Measurements from ENCODE around the gene PGM2.
"Not testable (repeated sequence)": the region's sequence is repeated elsewhere in the genome, so short reads cannot be mapped to it uniquely, and the experiment has no call there.

The PGM2 gene

DNA sequence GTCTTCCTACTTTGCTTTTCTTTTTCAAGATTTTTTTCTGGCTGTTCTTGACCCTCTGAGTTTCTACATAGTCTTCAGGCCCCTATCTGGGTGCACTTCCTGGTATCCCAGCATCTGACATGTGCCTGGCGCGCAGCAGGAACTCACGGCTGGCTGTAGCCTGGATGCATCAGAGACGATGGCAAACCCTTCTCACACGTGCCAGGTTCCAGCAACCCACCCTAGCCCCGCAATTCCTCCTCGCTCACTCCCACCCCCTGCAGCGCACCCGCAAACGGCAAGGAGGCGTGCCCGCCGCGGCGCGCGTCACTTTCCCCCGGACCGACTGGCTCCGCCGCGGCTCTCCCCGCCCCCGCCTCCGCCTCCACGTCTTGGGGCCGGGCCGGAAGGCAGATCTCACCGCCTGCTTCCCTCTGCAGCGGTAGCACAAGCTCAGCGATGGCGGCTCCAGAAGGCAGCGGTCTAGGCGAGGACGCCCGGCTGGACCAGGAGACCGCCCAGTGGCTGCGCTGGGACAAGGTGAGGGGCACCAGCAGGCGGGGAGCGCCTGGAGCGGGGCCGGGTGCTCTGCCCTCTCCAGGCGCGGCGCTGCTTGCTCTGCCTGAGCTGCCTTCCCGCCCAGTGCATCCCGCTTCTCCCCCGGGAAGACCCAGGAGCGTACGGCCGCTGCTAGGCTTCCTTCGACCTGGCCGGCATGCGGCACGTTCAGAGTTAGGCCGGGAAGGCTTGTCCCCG lies at the start of gene PGM2:
Gene PGM2, plus strand, starts transcription at position 392 of the 735 bp plus-strand sequence. Its CDS starts 47 bp downstream, at position 439.
- Histone ChIP-seq H3K36me3 (ENCODE audit: low read depth) (peaks cover 17% of the 10 kb centered on the region), H3K9me3 (ENCODE audit: severe bottlenecking) (no peaks in the 10 kb centered on the region), H3K27ac (ENCODE audit: poor library complexity, severe bottlenecking) (peak within 1 kb of the TSS; percentile 58), H3K4me3 (ENCODE audit: severe bottlenecking) (peak within 1 kb of the TSS; percentile 62), H3K4me1 (ENCODE audit: insufficient read depth, poor library complexity, severe bottlenecking) (peaks cover 26% of the 10 kb centered on the region), H3K27me3 (ENCODE audit: insufficient read depth, poor library complexity, severe bottlenecking) (no peaks in the 10 kb centered on the region)
- TF ChIP-seq, protein P1, sequence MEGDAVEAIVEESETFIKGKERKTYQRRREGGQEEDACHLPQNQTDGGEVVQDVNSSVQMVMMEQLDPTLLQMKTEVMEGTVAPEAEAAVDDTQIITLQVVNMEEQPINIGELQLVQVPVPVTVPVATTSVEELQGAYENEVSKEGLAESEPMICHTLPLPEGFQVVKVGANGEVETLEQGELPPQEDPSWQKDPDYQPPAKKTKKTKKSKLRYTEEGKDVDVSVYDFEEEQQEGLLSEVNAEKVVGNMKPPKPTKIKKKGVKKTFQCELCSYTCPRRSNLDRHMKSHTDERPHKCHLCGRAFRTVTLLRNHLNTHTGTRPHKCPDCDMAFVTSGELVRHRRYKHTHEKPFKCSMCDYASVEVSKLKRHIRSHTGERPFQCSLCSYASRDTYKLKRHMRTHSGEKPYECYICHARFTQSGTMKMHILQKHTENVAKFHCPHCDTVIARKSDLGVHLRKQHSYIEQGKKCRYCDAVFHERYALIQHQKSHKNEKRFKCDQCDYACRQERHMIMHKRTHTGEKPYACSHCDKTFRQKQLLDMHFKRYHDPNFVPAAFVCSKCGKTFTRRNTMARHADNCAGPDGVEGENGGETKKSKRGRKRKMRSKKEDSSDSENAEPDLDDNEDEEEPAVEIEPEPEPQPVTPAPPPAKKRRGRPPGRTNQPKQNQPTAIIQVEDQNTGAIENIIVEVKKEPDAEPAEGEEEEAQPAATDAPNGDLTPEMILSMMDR (IDR thresholded peaks at IDR 0.05; ENCODE audit: poor library complexity, severe bottlenecking) = no peak
- DNase-seq (ENCODE audit: low spot score) (peak; percentile 87), ATAC-seq (ENCODE audit: low read depth) (peak; percentile 88)

DNA sequence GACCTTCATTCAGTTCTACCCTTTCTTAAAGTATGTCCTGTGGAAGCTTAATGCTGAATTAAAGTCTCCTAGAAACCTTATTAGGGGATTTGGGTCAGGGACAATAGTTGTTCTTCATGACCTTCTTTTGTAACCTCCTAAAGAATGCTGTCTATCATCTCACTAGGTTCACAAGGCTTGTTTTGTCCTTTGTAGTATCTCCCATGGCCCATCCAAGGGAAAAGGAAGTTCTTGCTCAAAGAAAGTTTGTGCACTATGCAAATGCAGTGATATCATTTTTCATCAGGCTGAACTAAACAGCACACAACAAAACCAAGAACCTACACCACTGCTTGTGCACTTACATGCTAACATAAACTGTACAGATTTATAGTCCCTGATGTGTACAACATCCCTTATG lies 46.6 kb upstream of the PGM2 start:
- ATAC-seq (ENCODE audit: low read depth) (no peak), DNase-seq (ENCODE audit: low spot score) (no peak)
- H3K36me3 ChIP-seq (ENCODE audit: low read depth) = no peaks in the 10 kb centered on the region
- H3K27me3 ChIP-seq (ENCODE audit: insufficient read depth, poor library complexity, severe bottlenecking) = no peaks in the 10 kb centered on the region
- H3K9me3 ChIP-seq (ENCODE audit: severe bottlenecking) = no peaks in the 10 kb centered on the region
- TF ChIP-seq, protein P1 (IDR thresholded peaks at IDR 0.05; ENCODE audit: poor library complexity, severe bottlenecking) = no peak
- H3K4me3 ChIP-seq (ENCODE audit: severe bottlenecking) = no peak overlapping the region
- H3K27ac ChIP-seq (ENCODE audit: poor library complexity, severe bottlenecking) = no peak overlapping the region
- H3K4me1 ChIP-seq (ENCODE audit: insufficient read depth, poor library complexity, severe bottlenecking) = no peaks in the 10 kb centered on the region

DNA sequence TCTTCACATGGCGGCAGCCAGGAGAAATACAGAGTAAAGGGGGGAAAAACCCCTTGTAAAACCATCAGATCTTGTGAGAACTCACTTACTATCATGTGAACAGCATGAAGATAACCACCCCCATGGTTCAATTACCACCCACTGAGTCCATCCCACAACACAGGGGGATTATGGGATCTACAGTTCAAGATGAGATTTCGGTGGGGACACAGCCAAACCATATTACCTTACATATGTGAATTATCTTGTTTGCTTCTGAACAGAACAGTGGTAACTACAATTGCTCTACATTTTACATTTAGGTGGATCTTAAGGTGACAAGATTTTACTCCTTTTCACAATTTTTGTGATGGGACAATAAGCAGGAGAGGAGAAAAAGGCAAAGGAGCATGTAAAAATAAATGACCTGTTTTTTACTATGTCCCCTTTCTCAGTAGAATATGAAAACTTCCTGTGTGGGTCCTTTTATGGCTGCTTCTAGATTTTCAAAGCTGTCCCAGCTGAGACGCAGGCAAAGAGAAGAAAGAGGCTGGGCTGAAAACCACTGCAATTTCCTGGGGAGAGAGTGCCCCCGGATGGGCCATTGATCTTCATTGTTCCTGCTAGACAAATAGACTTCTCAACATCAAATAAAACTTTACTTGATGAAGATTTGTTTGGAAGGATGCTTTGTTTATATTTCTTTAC lies 45.9 kb upstream of the PGM2 start:
- no peak for DNase-seq (ENCODE audit: low spot score)
- H3K27ac ChIP-seq (ENCODE audit: poor library complexity, severe bottlenecking) = no peak overlapping the region
- no peak overlapping the region for H3K4me3 ChIP-seq (ENCODE audit: severe bottlenecking)
- ATAC-seq (ENCODE audit: low read depth) = 0 out of 3 replicates have a peak, but pooled peaks have one; percentile 50
- no peaks in the 10 kb centered on the region for H3K4me1 ChIP-seq (ENCODE audit: insufficient read depth, poor library complexity, severe bottlenecking)
- H3K27me3 ChIP-seq (ENCODE audit: insufficient read depth, poor library complexity, severe bottlenecking) = no peaks in the 10 kb centered on the region
- H3K9me3 ChIP-seq (ENCODE audit: severe bottlenecking) = no peaks in the 10 kb centered on the region
- no peaks in the 10 kb centered on the region for H3K36me3 ChIP-seq (ENCODE audit: low read depth)
- TF ChIP-seq, protein P1 (IDR thresholded peaks at IDR 0.05; ENCODE audit: poor library complexity, severe bottlenecking) = peak; percentile 57

DNA sequence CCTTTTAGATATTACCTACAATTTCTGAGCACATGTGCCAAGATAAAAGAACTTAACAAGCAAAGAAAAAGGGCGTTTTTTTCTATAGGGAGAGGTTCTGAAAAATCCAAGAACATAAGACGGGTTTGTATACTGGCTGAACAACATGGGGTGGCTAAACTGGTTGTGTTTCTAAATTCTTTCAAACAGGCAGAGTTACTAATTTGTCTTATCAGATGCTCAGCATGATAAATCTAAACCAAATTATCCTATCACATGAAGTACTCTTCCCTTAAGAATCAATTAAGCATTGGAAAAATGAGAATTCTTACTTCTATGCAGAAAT lies 45.4 kb upstream of the PGM2 start:
- Histone ChIP-seq H3K36me3 (ENCODE audit: low read depth) (no peaks in the 10 kb centered on the region), H3K4me1 (ENCODE audit: insufficient read depth, poor library complexity, severe bottlenecking) (no peaks in the 10 kb centered on the region), H3K4me3 (ENCODE audit: severe bottlenecking) (no peak overlapping the region), H3K27ac (ENCODE audit: poor library complexity, severe bottlenecking) (no peak overlapping the region), H3K27me3 (ENCODE audit: insufficient read depth, poor library complexity, severe bottlenecking) (no peaks in the 10 kb centered on the region), H3K9me3 (ENCODE audit: severe bottlenecking) (no peaks in the 10 kb centered on the region)
- DNase-seq (ENCODE audit: low spot score) (no peak), ATAC-seq (ENCODE audit: low read depth) (no peak)
- TF ChIP-seq, protein P1 (IDR thresholded peaks at IDR 0.05; ENCODE audit: poor library complexity, severe bottlenecking) = peak; percentile 32

DNA sequence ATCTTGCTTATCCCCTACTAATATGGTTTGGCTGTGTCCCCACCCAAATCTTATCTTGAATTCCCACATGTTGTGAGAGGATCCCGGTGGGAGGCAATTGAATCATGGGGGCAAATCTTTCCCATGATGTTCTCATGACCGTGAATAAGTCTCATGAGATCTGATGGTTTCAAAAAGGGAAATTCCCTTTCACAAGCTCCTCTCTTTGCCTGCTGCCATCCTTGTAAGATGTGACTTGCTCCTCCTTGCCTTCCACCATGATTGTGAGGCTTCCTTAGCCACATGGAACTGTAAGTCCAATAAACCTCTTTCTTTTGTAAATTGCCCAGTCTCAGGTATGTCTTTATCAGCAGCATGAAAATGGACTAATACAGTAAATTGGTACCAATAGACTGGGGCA lies 40.2 kb upstream of the PGM2 start:
- ATAC-seq (ENCODE audit: low read depth); DNase-seq (ENCODE audit: low spot score); H3K4me1 ChIP-seq (ENCODE audit: insufficient read depth, poor library complexity, severe bottlenecking); H3K27ac ChIP-seq (ENCODE audit: poor library complexity, severe bottlenecking); H3K4me3 ChIP-seq (ENCODE audit: severe bottlenecking); H3K36me3 ChIP-seq (ENCODE audit: low read depth); H3K27me3 ChIP-seq (ENCODE audit: insufficient read depth, poor library complexity, severe bottlenecking); H3K9me3 ChIP-seq (ENCODE audit: severe bottlenecking): not testable (repeated sequence)

DNA sequence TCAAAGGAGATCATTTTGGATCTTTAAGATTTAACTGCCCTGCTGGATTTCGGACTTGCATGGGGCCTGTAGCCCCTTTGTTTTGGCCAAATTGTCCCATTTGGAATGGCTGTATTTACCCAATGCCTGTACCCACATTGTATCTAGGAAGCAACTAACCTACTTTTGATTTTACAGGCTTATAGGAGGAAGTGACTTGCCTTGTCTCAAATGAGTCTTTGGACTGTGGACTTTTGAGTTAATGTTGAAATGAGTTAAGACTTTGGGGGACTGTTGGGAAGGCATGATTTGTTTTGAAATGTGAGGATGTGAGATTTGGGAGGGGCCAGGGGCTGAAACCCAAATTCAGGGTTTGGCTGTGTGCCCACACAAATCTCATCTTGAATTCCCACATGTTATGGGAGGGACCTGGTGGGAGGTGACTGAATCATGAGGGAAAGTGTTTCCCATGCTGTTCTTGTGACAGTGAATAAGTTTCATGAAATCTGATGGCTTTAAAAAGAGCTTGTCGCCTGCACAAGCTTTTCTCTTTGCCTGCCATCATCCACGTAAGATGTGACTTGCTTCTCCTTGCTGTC lies 38.5 kb upstream of the PGM2 start:
- not testable (repeated sequence) for H3K36me3 ChIP-seq (ENCODE audit: low read depth); H3K9me3 ChIP-seq (ENCODE audit: severe bottlenecking); ATAC-seq (ENCODE audit: low read depth); H3K4me3 ChIP-seq (ENCODE audit: severe bottlenecking); H3K4me1 ChIP-seq (ENCODE audit: insufficient read depth, poor library complexity, severe bottlenecking); H3K27me3 ChIP-seq (ENCODE audit: insufficient read depth, poor library complexity, severe bottlenecking); H3K27ac ChIP-seq (ENCODE audit: poor library complexity, severe bottlenecking); DNase-seq (ENCODE audit: low spot score)
